SU-DHL-6 (cell line): Measurements from ENCODE around the gene TMED9.
"Not testable (repeated sequence)": the region's sequence is repeated elsewhere in the genome, so short reads cannot be mapped to it uniquely, and the experiment has no call there.

Source experiments
- H2AFZ ChIP-seq: fragments of 200-600 bp; sonication (generic); 2 replicates; pipeline ENCODE4 v1.6.1; 2014; ENCODE audit warnings: low read depth, mild to moderate bottlenecking, moderate library complexity, mixed read lengths, antibody characterized with exemption, low read length; ENCODE audit not compliant: severe bottlenecking
- H3F3A ChIP-seq: fragments of 200-600 bp; shearing (Covaris generic); 2 replicates; pipeline ENCODE4 v1.6.0; 2016; ENCODE audit warnings: antibody characterized with exemption, mild to moderate bottlenecking; ENCODE audit not compliant: insufficient read depth
- H3K27ac ChIP-seq: fragments of 200-600 bp; sonication (generic); 2 replicates; pipeline ENCODE4 v1.5.1; 2016; ENCODE audit warnings: low read depth, mild to moderate bottlenecking, low read length, moderate library complexity, mixed read lengths
- H3K27me3 ChIP-seq: fragments of 200-600 bp; sonication (generic), shearing (Covaris generic); 2 replicates; pipeline ENCODE4 v1.6.0; 2014; ENCODE audit warnings: mild to moderate bottlenecking, low read length
- H3K36me3 ChIP-seq: fragments of 200-600 bp; sonication (generic); 2 replicates; pipeline ENCODE4 v1.6.1; 2014; ENCODE audit warnings: mild to moderate bottlenecking, low read length, mixed read lengths
- H3K4me2 ChIP-seq: fragments of 300-600, 200-600 bp; shearing (Covaris generic), sonication (generic); 2 replicates; pipeline ENCODE4 v1.6.0; 2014; ENCODE audit warnings: low read length, low read depth, mild to moderate bottlenecking; ENCODE audit not compliant: poor library complexity, severe bottlenecking
- H3K4me3 ChIP-seq: fragments of 200-600 bp; sonication (generic); 2 replicates; pipeline ENCODE4 v1.5.1; 2014; ENCODE audit warnings: antibody characterized with exemption, low read length, mild to moderate bottlenecking, mixed read lengths; ENCODE audit not compliant: insufficient read depth, poor library complexity, severe bottlenecking
- H3K79me2 ChIP-seq: fragments of 200-600 bp; sonication (generic); 2 replicates; pipeline ENCODE4 v1.6.1; 2014; ENCODE audit warnings: mild to moderate bottlenecking, low read length, moderate library complexity; ENCODE audit not compliant: insufficient read depth
- H3K9ac ChIP-seq: fragments of 200-600 bp; sonication (generic); 2 replicates; pipeline ENCODE4 v1.7.0; 2014; ENCODE audit warnings: mild to moderate bottlenecking, low read length
- H3K9me2 ChIP-seq: fragments of 200-600 bp; sonication (generic); replicated peaks from 2 replicates; pipeline ENCODE4 v1.6.1; 2014; ENCODE audit warnings: low read length; ENCODE audit not compliant: insufficient read depth
- H3K9me3 ChIP-seq: fragments of 200-600 bp; sonication (generic); 2 replicates; pipeline ENCODE4 v1.6.1; 2014; ENCODE audit warnings: low read length, mixed read lengths; ENCODE audit not compliant: insufficient read depth
- H4K20me1 ChIP-seq: fragments of 200-600 bp; sonication (generic); 2 replicates; pipeline ENCODE4 v1.6.1; 2014; ENCODE audit warnings: low read depth, mild to moderate bottlenecking, antibody characterized with exemption, low read length, moderate library complexity, mixed read lengths
- EZH2phosphoT487 ChIP-seq: fragments of 200-600 bp; sonication (generic), shearing (Covaris generic); conservative IDR thresholded peaks from 2 replicates; pipeline ENCODE4 v1.6.1; 2018; ENCODE audit warnings: mild to moderate bottlenecking, antibody characterized with exemption, low read length, moderate library complexity, mixed read lengths
- TF ChIP-seq, protein P1 (sequence below): fragments of 200-600 bp; sonication (generic); IDR thresholded peaks from one replicate; pipeline ENCODE4 v1.5.1; 2017; ENCODE audit warnings: antibody characterized with exemption, mild to moderate bottlenecking, low read length, moderate library complexity; ENCODE audit not compliant: insufficient read depth, poor library complexity, severe bottlenecking

Gene TMED9

DNA sequence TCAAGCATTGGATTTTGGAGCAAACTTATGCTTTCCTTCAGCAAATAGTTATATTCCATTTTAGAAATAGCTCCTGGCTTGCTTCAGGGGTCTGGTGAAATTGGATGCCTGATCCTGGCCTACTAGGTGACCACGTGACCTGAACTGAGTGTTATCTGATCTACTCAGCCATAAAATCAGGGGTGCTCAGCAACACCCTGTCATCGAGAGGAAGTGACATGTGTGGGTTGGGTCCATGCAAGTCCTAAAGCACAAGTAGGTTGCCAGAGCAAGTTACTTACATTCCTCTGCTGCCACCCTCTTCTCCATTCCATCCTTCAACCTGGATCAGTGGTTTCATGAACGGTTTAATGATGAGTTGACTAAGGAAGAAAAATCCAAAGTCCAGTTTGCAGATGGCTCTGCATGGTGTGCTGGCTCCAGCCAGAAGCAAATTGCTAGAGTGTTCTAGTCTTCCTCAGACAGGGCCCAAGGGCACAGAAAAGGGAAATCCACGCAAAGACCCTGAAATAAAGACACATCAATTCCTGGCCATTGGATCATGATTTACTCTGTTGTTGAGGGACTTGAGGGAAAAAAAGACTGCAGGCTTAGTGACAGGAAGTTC is 34.9 kb upstream of the TMED9 start:
- Histone ChIP-seq H3F3A (no peaks in the 10 kb centered on the region), H3K36me3 (no peaks in the 10 kb centered on the region), H3K9me2 (no peaks in the 10 kb centered on the region), H2AFZ (no peak overlapping the region), H4K20me1 (no peaks in the 10 kb centered on the region), H3K79me2 (peaks cover 20% of the 10 kb centered on the region), H3K27me3 (no peaks in the 10 kb centered on the region), H3K4me2 (no peak overlapping the region), H3K9me3 (no peaks in the 10 kb centered on the region), H3K9ac (no peak overlapping the region), H3K4me3 (no peak overlapping the region), H3K27ac (no peak overlapping the region)
- TF ChIP-seq, protein P1, sequence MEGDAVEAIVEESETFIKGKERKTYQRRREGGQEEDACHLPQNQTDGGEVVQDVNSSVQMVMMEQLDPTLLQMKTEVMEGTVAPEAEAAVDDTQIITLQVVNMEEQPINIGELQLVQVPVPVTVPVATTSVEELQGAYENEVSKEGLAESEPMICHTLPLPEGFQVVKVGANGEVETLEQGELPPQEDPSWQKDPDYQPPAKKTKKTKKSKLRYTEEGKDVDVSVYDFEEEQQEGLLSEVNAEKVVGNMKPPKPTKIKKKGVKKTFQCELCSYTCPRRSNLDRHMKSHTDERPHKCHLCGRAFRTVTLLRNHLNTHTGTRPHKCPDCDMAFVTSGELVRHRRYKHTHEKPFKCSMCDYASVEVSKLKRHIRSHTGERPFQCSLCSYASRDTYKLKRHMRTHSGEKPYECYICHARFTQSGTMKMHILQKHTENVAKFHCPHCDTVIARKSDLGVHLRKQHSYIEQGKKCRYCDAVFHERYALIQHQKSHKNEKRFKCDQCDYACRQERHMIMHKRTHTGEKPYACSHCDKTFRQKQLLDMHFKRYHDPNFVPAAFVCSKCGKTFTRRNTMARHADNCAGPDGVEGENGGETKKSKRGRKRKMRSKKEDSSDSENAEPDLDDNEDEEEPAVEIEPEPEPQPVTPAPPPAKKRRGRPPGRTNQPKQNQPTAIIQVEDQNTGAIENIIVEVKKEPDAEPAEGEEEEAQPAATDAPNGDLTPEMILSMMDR, result no peak
- no peak for TF ChIP-seq EZH2phosphoT487

DNA sequence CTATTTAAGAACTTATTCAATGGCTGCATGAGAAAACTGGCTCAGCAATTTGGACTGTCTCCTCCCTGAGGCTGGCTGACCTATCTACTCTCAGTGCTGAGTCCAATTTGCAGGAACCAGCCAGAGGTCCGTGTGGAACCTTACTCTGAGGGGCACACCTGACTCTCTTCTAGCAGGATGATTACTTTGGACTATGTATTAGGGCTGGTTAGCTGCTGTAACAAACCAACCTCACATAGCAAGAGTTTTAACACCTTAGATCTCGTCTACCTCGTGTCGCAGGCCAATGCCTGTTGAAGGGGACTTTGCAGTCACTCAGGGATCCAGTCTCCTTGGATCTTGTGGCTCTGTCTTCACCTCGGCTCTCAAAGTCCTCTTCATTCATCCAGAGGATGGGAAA is 34.2 kb upstream of the TMED9 start:
- Histone ChIP-seq H4K20me1 (no peaks in the 10 kb centered on the region), H3F3A (no peaks in the 10 kb centered on the region), H3K9me2 (no peaks in the 10 kb centered on the region), H3K9me3 (no peaks in the 10 kb centered on the region), H3K27me3 (no peaks in the 10 kb centered on the region), H3K27ac (no peak overlapping the region), H3K36me3 (no peaks in the 10 kb centered on the region), H3K4me3 (no peak overlapping the region), H3K9ac (no peak overlapping the region), H2AFZ (no peak overlapping the region), H3K79me2 (peaks cover 13% of the 10 kb centered on the region), H3K4me2 (no peak overlapping the region)
- TF ChIP-seq, protein P1, result no peak
- no peak for TF ChIP-seq EZH2phosphoT487

DNA sequence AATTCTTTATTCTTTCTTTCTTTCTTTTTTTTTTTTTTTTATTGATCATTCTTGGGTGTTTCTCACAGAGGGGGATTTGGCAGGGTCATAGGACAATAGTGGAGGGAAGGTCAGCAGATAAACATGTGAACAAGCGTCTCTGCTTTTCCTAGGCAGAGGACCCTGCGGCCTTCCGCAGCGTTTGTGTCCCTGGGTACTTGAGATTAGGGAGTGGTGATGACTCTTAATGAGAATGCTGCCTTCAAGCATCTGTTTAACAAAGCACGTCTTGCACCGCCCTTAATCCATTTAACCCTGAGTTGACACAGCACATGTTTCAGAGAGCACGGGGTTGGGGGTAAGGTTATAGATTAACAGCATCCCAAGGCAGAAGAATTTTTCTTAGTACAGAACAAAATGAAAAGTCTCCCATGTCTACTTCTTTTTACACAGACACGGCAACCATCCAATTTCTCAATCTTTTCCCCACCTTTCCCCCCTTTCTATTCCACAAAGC is 32.5 kb upstream of the TMED9 start:
- not testable (repeated sequence) for H3K27ac ChIP-seq, H3K27me3 ChIP-seq, H2AFZ ChIP-seq, H3K9me2 ChIP-seq, H4K20me1 ChIP-seq, H3K36me3 ChIP-seq, H3K9ac ChIP-seq, H3K4me3 ChIP-seq, H3K9me3 ChIP-seq, H3F3A ChIP-seq, H3K79me2 ChIP-seq, H3K4me2 ChIP-seq

DNA sequence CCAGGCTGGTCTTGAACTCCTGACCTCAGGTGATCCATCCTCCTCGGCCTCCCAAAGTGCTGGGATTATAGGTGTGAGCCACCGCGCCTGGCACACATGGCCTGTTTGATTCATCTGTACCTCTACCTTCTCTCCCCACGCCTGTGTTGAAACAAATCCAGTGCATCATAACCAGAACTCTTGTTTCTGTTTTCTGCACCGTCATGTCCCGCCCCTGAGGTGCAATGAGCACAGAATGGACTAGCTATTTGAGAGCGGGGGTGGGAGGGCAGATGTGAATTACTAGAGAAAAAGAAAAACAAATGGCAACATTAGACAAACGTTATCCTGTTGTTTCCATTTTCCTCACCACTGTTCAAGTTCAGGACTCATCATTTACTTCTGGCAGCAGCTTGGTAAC is 27.0 kb upstream of the TMED9 start:
- H4K20me1 ChIP-seq, result no peaks in the 10 kb centered on the region
- H3K4me3 ChIP-seq, result no peak overlapping the region
- no peak overlapping the region for H3K27ac ChIP-seq
- no peaks in the 10 kb centered on the region for H3K36me3 ChIP-seq
- no peak overlapping the region for H3K9ac ChIP-seq
- no peaks in the 10 kb centered on the region for H3K79me2 ChIP-seq
- no peak overlapping the region for H3K4me2 ChIP-seq
- H3K9me2 ChIP-seq, result no peaks in the 10 kb centered on the region
- H3K27me3 ChIP-seq, result no peaks in the 10 kb centered on the region
- no peak overlapping the region for H2AFZ ChIP-seq
- H3K9me3 ChIP-seq, result no peaks in the 10 kb centered on the region
- no peak for TF ChIP-seq EZH2phosphoT487
- TF ChIP-seq, protein P1, result no peak
- no peaks in the 10 kb centered on the region for H3F3A ChIP-seq
